GM19395 (cell line): ENCODE measurements around the gene LMAN2.

Experiments
- ATAC-seq: cut with Tn5 transposase; IDR thresholded peaks from one replicate; pipeline ENCODE4 v1.9.1; 2021; ENCODE audit warnings: mild to moderate bottlenecking, moderate library complexity; ENCODE audit not compliant: unreplicated experiment

LMAN2 gene, protein sequence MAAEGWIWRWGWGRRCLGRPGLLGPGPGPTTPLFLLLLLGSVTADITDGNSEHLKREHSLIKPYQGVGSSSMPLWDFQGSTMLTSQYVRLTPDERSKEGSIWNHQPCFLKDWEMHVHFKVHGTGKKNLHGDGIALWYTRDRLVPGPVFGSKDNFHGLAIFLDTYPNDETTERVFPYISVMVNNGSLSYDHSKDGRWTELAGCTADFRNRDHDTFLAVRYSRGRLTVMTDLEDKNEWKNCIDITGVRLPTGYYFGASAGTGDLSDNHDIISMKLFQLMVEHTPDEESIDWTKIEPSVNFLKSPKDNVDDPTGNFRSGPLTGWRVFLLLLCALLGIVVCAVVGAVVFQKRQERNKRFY

GRCh38 chr5:177351392-177352329 lies at the start of gene LMAN2:
Gene LMAN2 (minus strand): TSS chr5:177351668. CDS start chr5:177351647, 21 bp downstream.
- ATAC-seq, result peak; percentile 97

DNA sequence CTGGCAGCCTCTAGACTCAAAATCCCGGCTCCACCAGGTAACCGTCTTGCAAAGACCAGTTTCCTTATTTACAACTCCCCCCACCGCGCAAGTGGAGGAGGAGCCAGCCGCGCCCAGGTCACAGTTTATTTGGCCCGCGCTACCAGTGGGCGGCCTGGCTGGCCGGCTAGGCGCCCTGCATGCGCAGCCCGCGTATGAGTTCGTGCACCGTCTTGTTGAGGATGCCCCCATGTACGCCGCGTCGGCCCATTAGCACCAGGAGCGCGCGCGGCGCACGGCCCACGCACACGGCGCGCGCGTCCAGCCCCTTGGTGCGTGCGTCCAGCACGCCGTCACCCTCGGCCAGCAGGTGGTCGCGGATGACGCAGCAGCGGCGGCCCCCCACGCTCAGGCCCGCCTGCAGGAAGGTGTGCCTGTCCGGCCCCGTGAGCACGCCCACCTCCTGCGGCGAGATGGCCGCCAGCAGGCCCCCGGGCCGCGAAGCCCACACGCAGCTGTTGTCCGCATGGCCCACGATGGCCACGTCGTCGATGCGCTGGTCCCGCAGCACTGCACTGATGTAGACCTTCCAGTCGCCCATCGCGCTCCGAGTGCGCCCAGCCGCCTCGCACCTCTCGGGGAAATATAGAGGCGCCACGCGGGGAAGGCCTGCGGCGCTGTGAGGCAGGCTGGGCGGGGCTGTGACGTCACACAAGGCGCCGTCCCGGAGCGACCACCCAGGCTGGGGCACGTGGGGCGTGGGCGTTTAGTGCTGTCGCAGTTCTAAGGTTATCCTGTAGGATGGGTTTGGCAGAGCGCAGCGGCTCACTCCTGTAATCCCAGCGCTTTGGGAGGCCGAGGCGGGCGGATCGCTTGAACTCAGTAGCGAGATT lies 48.8 kb upstream of the LMAN2 start, which contains the start of gene PFN3:
PFN3 (minus strand) TSS at position 665 of the 872 bp plus-strand sequence; CDS start at position 580, 85 bp downstream.
- no peak for ATAC-seq

GRCh38 chr5:177397875-177398390 lies 46.5 kb upstream of the LMAN2 start:
- ATAC-seq, result no peak

GRCh38 chr5:177396807-177397206 lies 45.3 kb upstream of the LMAN2 start:
- no peak for ATAC-seq

DNA sequence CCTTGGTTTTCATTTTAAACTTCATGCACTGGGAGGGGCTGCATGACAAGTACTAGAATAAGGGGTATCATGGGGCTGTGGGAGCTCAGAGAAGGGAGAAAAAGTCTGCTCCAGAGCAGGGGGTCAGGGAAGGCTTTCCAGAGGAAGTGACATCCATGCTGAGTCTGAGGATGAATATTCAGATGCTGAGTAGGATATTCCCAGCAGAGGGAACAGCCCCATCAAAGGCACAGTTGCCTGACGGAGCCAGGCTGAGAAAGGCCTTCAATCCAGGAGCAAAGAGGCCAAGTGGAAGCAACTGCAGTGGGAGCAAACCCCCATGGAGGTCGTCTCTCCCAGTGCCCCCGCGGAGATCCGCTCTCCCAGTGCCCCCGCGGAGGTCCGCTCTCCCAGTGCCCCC lies 44.6 kb upstream of the LMAN2 start:
- ATAC-seq, result no peak

DNA sequence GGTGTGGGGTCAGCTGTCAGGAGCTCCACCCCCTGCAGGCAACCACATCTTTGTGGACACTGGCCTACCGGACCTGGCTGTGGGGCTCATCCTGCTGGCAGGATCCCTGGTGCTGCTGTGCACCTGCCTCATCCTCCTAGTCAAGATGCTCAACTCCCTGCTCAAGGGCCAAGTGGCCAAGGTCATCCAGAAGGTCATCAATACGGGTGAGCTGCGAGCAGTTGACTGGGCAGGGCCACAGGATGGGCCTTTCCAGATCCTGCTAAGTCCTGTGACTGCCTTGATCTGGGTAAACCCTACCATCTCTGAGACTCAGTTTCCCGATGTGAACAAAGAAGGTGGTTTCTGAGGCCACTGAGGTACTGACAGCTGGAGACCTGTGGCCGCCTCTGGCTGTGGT lies 42.5 kb upstream of the LMAN2 start:
- no peak for ATAC-seq

- no peak for ATAC-seq
These were observed 41.8 kb upstream of the LMAN2 start for GRCh38 chr5:177393206-177393765.

GRCh38 chr5:177392765-177393164 lies 41.3 kb upstream of the LMAN2 start:
- ATAC-seq, result no peak

GRCh38 chr5:177390363-177391300 lies 39.2 kb upstream of the LMAN2 start:
- ATAC-seq, result peak; percentile 71

DNA sequence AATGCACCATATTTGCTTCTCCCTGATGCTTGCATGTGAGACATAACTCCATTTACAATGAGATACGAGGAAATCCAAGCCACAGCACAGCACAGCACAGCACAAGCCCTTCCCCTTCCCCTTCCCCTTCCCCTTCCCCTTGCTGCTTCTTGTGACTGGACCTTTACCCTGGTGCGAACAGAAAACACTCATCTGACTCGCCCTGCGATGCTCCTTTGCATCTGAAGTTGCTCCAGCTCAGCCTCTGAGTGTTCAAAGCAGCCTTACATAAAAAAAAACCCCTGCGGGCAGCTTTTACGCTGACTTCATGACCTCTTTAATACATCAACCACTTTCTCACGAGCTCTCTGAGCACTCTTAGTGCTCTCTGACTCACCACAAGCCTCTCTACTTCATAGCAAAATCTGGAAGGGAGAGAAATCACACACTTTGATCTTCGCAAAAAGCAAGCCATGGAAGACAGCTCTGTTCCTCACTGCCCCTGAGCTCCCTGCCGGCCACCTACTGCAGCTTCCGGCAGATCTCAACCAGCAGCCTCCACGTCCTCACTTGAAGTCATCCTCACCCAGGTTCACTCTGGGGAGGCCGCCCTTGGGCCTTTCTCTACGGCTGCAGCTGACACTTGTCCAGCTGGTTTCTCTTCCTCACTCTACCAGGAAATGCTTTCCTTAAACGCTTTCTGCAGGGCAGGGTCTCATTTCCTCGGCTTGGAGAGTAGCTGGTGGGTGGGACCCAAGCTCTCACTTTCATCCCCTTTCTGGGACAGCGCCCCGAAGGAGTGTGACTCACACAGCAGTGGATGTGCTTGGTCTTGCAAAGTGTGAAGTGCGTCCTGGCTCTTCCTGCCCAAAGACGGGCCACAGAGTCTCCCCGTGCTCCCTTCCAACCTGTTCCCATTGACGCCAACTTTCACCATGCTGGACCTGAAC lies 38.0 kb upstream of the LMAN2 start:
- peak; percentile 52 for ATAC-seq

GRCh38 chr5:177388521-177389052 lies 37.1 kb upstream of the LMAN2 start:
- ATAC-seq, result no peak

- no peak for ATAC-seq
These were observed 35.9 kb upstream of the LMAN2 start for GRCh38 chr5:177387405-177387804.

DNA sequence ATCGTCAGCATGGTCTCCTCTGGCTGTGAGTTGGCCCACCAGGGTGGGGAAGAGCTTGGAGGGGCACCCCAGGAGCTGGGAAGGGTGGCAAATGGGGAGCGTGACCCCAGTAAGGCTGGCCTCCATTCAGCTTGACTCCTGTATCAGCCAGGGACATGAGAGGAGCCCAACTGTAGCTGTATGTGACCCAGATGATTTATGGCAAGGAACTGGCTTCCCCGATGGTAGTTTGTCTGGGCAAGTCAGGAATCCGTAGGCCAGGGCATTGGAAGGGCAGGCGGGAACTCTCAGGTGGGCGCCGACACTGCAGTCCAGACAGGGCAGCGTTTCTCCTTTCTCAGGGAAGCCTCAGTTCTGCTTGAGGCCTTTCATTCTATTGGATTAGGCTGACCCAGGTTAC lies 35.1 kb upstream of the LMAN2 start:
- no peak for ATAC-seq

GRCh38 chr5:177385720-177386119 lies 34.3 kb upstream of the LMAN2 start:
- no peak for ATAC-seq

- ATAC-seq, result no peak
These were observed 32.7 kb upstream of the LMAN2 start, which contains the start of gene SLC34A1 for GRCh38 chr5:177384134-177384533. Gene SLC34A1 (plus strand): TSS chr5:177384434. CDS start chr5:177385742, 1,308 bp downstream.

- no peak for ATAC-seq
These were observed 31.7 kb upstream of the LMAN2 start for GRCh38 chr5:177383181-177383580.

DNA sequence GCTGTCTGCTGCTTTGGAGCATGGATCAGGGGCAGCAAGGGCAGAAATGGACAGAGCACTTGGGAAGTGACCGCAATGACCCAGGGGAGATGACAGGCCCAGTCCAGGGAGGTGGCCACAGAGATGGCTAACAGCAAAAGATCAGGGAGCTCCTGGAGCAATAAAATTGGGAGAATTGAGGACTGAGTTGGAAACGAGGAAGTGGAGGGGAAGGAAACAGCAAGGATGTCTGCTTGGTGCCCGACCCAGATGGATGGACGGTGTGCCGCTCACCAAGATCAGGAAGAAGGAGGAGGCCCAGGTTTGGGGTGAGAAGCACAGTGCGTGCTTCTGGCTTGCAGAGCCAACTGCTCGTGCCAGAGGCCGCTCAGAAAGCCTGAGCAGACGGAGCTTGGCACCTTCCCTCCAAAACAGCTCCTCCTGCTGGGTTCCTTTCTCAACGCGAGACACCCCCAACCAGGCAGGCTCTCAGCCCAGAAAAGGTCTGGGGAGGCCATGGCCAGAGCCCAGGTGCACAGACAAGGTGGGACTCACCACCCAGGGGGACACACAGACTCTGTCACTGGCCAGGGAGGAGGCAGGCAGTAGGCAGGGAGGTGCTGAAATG lies 31.1 kb upstream of the LMAN2 start:
- no peak for ATAC-seq
